ENCODE measurements around the gene SETDB2. TPM values are rescaled to one million over a fixed set of nuclear protein-coding genes. Genes with fewer than 3 reads are reported as not detected.

SETDB2 gene
- total and polyA plus RNA-seq, 2 donors (not counting 3 experiments of a cell fraction or from before 2014, with no cell fraction given), result 1.5 to 5.6 TPM

GRCh38 chr13:49400755-49401659 lies 43.1 kb upstream of the SETDB2 start:
- no peaks in the 10 kb centered on the region for H3K36me3 ChIP-seq (ENCODE audit: control insufficient read depth in 2 of 2, extremely low read depth in 1 of 2, insufficient read depth in 2 of 2, low read length in 2 of 2)
- H3K27ac ChIP-seq (ENCODE audit: insufficient read depth, low read depth, low read length), result no peak overlapping the region
- no peak overlapping the region for H3K4me2 ChIP-seq (ENCODE audit: insufficient read depth, low read length)
- TF ChIP-seq FOS (IDR thresholded peaks at IDR 0.05; ENCODE audit: borderline replicate concordance, insufficient read depth, low read length) (no peak), JUN (IDR thresholded peaks at IDR 0.05; ENCODE audit: borderline replicate concordance, insufficient read depth, insufficient read length, low read depth) (no peak), CTCF (IDR thresholded peaks at IDR 0.05; ENCODE audit: extremely low read depth in 1 of 2, insufficient read depth in 1 of 2, low read depth in 1 of 2, low read length in 2 of 2) (no peak), MAX (IDR thresholded peaks at IDR 0.05; ENCODE audit: insufficient read depth, insufficient read length) (no peak), GATA2 (IDR thresholded peaks at IDR 0.05; ENCODE audit: insufficient read depth, insufficient read length, low read depth, low read length) (no peak), POLR2AphosphoS5 (IDR thresholded peaks at IDR 0.05; ENCODE audit: insufficient read depth, low read depth, low read length) (no peak), MYC (IDR thresholded peaks at IDR 0.05; ENCODE audit: low read depth, low read length) (no peak), EZH2 (IDR thresholded peaks at IDR 0.05; ENCODE audit: borderline replicate concordance, low read depth, low read length, severe bottlenecking) (no peak)
- no peak overlapping the region for H3K9ac ChIP-seq (replicated peaks; ENCODE audit: extremely low read depth, insufficient read depth, low read length)
- H3K27me3 ChIP-seq (ENCODE audit: control insufficient read depth in 2 of 2, insufficient read depth in 2 of 2, low read length in 2 of 2), result no peaks in the 10 kb centered on the region
- BruUV-seq (replicated peaks), result no TSS peak
- DNase-seq (ENCODE audit: low read depth, low spot score) (no peak), FAIRE-seq (peak; percentile 57)
- peak overlapping the region; percentile 16 for H2AFZ ChIP-seq (ENCODE audit: low read depth, low read length)
- H3K9me3 ChIP-seq (replicated peaks; ENCODE audit: control insufficient read depth, insufficient read depth, low read length), result no peaks in the 10 kb centered on the region
- no peak overlapping the region for H3K4me3 ChIP-seq (replicated peaks in 1 of 3; ENCODE audit: insufficient read depth in 1 of 3, low read depth in 1 of 3, low read length in 3 of 3)
- dilution Hi-C loops (cut with MboI; ENCODE audit: extremely low pct_ligation_motif_present, low sequenced_read_pairs), result no loop called here
- CTCF ChIA-PET, result interaction anchor here (1.2 kb wide), 1 partner anchor 26 kb away, joined by 3 read pairs; no protein-coding TSS in a partner anchor
- no peaks in the 10 kb centered on the region for H4K20me1 ChIP-seq (replicated peaks; ENCODE audit: control insufficient read depth, extremely low read depth, insufficient read depth, low read length)
- no peaks in the 10 kb centered on the region for H3K9me1 ChIP-seq (replicated peaks; ENCODE audit: control insufficient read depth, extremely low read depth, insufficient read depth, low read length)
- intact Hi-C loops (cut with micrococcal nuclease), result no loop called here
- no peaks in the 10 kb centered on the region for H3K4me1 ChIP-seq (ENCODE audit: control insufficient read depth, extremely low read depth, insufficient read depth, low read length)
- POLR2A ChIA-PET, result no interaction called here
- H3K79me2 ChIP-seq (ENCODE audit: control insufficient read depth, insufficient read depth, low read length), result no peaks in the 10 kb centered on the region
